ENCODE results near the gene WDR59.
"Not testable (repeated sequence)": the region's sequence is repeated elsewhere in the genome, so short reads cannot be mapped to it uniquely, and the experiment has no call there.

WDR59 gene

GRCh38 chr16:74926805-74927204, 58.1 kb downstream of the WDR59 start:
- no peak overlapping the region for H3K4me3 Mint-ChIP-seq
- H3K27me3 Mint-ChIP-seq, result no peaks in the 10 kb centered on the region
- H3K36me3 Mint-ChIP-seq, result peaks cover 37% of the 10 kb centered on the region
- ATAC-seq (ENCODE audit: low read depth) (no peak), DNase-seq (ENCODE audit: low spot score in 2 of 2) (no peak)
- H3K9me3 Mint-ChIP-seq, result peaks cover 1% of the 10 kb centered on the region
- H3K4me1 Mint-ChIP-seq, result no peaks in the 10 kb centered on the region
- H3K27ac Mint-ChIP-seq, result no peak overlapping the region

- no peak for DNase-seq (ENCODE audit: low spot score in 2 of 2)
- Mint-ChIP-seq H3K27ac (no peak overlapping the region), H3K4me3 (no peak overlapping the region), H3K9me3 (no peaks in the 10 kb centered on the region), H3K27me3 (no peaks in the 10 kb centered on the region), H3K36me3 (peaks cover 40% of the 10 kb centered on the region), H3K4me1 (no peaks in the 10 kb centered on the region)
- no peak for ATAC-seq (ENCODE audit: low read depth)
These were observed 61.0 kb downstream of the WDR59 start for GRCh38 chr16:74923766-74924460.

GRCh38 chr16:74922150-74923138, 62.5 kb downstream of the WDR59 start:
- H3K27ac Mint-ChIP-seq, result no peak overlapping the region
- no peak for ATAC-seq (ENCODE audit: low read depth)

GRCh38 chr16:74921051-74921450, 63.9 kb downstream of the WDR59 start:
- H3K4me1 Mint-ChIP-seq, result no peaks in the 10 kb centered on the region
- peaks cover 2% of the 10 kb centered on the region for H3K9me3 Mint-ChIP-seq
- H3K27ac Mint-ChIP-seq, result no peak overlapping the region
- no peak overlapping the region for H3K4me3 Mint-ChIP-seq
- H3K36me3 Mint-ChIP-seq, result peaks cover 57% of the 10 kb centered on the region
- DNase-seq (ENCODE audit: low spot score in 2 of 2) (no peak), ATAC-seq (ENCODE audit: low read depth) (no peak)
- H3K27me3 Mint-ChIP-seq, result no peaks in the 10 kb centered on the region

More at GRCh38 chr16:74922150-74923138, 62.5 kb downstream of the WDR59 start:
- DNase-seq (ENCODE audit: low spot score in 2 of 2), result no peak
- peaks cover 50% of the 10 kb centered on the region for H3K36me3 Mint-ChIP-seq
- no peaks in the 10 kb centered on the region for H3K4me1 Mint-ChIP-seq
- no peak overlapping the region for H3K4me3 Mint-ChIP-seq
- H3K27me3 Mint-ChIP-seq, result no peaks in the 10 kb centered on the region
- H3K9me3 Mint-ChIP-seq, result peaks cover 2% of the 10 kb centered on the region

GRCh38 chr16:74909665-74910064, 75.3 kb downstream of the WDR59 start:
- H3K4me3 Mint-ChIP-seq, result no peak overlapping the region
- H3K27ac Mint-ChIP-seq, result no peak overlapping the region
- peaks cover 73% of the 10 kb centered on the region for H3K36me3 Mint-ChIP-seq
- no peak for DNase-seq (ENCODE audit: low spot score in 2 of 2)
- H3K4me1 Mint-ChIP-seq, result no peaks in the 10 kb centered on the region
- no peak for ATAC-seq (ENCODE audit: low read depth)
- peaks cover 6% of the 10 kb centered on the region for H3K9me3 Mint-ChIP-seq
- H3K27me3 Mint-ChIP-seq, result no peaks in the 10 kb centered on the region

- not testable (repeated sequence) for H3K27me3 Mint-ChIP-seq; H3K9me3 Mint-ChIP-seq; DNase-seq (ENCODE audit: low spot score in 2 of 2); ATAC-seq (ENCODE audit: low read depth); H3K4me3 Mint-ChIP-seq; H3K4me1 Mint-ChIP-seq; H3K27ac Mint-ChIP-seq
- H3K36me3 Mint-ChIP-seq, result peaks cover 70% of the 10 kb centered on the region
These were observed 76.2 kb downstream of the WDR59 start for GRCh38 chr16:74908759-74909158.

GRCh38 chr16:74903901-74904678, 80.8 kb downstream of the WDR59 start:
- Mint-ChIP-seq H3K4me3 (no peak overlapping the region), H3K9me3 (peaks cover 2% of the 10 kb centered on the region), H3K27me3 (no peaks in the 10 kb centered on the region), H3K36me3 (peaks cover 60% of the 10 kb centered on the region), H3K27ac (no peak overlapping the region), H3K4me1 (no peaks in the 10 kb centered on the region)
- DNase-seq (ENCODE audit: low spot score in 2 of 2) (no peak), ATAC-seq (ENCODE audit: low read depth) (no peak)

- peaks cover 2% of the 10 kb centered on the region for H3K9me3 Mint-ChIP-seq
- no peaks in the 10 kb centered on the region for H3K27me3 Mint-ChIP-seq
- peaks cover 60% of the 10 kb centered on the region for H3K36me3 Mint-ChIP-seq
- H3K4me1 Mint-ChIP-seq, result no peaks in the 10 kb centered on the region
- H3K4me3 Mint-ChIP-seq, result no peak overlapping the region
- no peak overlapping the region for H3K27ac Mint-ChIP-seq
- ATAC-seq (ENCODE audit: low read depth) (no peak), DNase-seq (ENCODE audit: low spot score in 2 of 2) (no peak)
These were observed 81.8 kb downstream of the WDR59 start for GRCh38 chr16:74903120-74903519.

GRCh38 chr16:74902161-74902560, 82.8 kb downstream of the WDR59 start:
- Mint-ChIP-seq H3K36me3 (peaks cover 58% of the 10 kb centered on the region), H3K4me3 (no peak overlapping the region), H3K9me3 (peaks cover 1% of the 10 kb centered on the region), H3K4me1 (no peaks in the 10 kb centered on the region), H3K27me3 (no peaks in the 10 kb centered on the region), H3K27ac (no peak overlapping the region)
- DNase-seq (ENCODE audit: low spot score in 2 of 2) (no peak), ATAC-seq (ENCODE audit: low read depth) (no peak)

- no peak for DNase-seq (ENCODE audit: low spot score in 2 of 2)
- Mint-ChIP-seq H3K4me1 (no peaks in the 10 kb centered on the region), H3K27me3 (no peaks in the 10 kb centered on the region), H3K9me3 (no peaks in the 10 kb centered on the region), H3K27ac (no peak overlapping the region), H3K4me3 (no peak overlapping the region), H3K36me3 (peaks cover 56% of the 10 kb centered on the region)
- ATAC-seq (ENCODE audit: low read depth), result no peak
These were observed 83.3 kb downstream of the WDR59 start for GRCh38 chr16:74901606-74902005.

GRCh38 chr16:74899816-74900215, 85.1 kb downstream of the WDR59 start:
- Mint-ChIP-seq H3K4me1 (no peaks in the 10 kb centered on the region), H3K27ac (no peak overlapping the region), H3K27me3 (no peaks in the 10 kb centered on the region), H3K9me3 (no peaks in the 10 kb centered on the region), H3K36me3 (peaks cover 54% of the 10 kb centered on the region), H3K4me3 (no peak overlapping the region)
- DNase-seq (ENCODE audit: low spot score in 2 of 2) (no peak), ATAC-seq (ENCODE audit: low read depth) (no peak)

GRCh38 chr16:74898659-74899058, 86.3 kb downstream of the WDR59 start:
- Mint-ChIP-seq H3K4me3 (no peak overlapping the region), H3K36me3 (peaks cover 53% of the 10 kb centered on the region), H3K27ac (no peak overlapping the region), H3K9me3 (no peaks in the 10 kb centered on the region), H3K4me1 (no peaks in the 10 kb centered on the region), H3K27me3 (no peaks in the 10 kb centered on the region)
- DNase-seq (ENCODE audit: low spot score in 2 of 2) (no peak), ATAC-seq (ENCODE audit: low read depth) (no peak)

GRCh38 chr16:74896389-74897370, 88.2 kb downstream of the WDR59 start:
- DNase-seq (ENCODE audit: low spot score in 2 of 2) (no peak), ATAC-seq (ENCODE audit: low read depth) (no peak)
- H3K4me1 Mint-ChIP-seq, result no peaks in the 10 kb centered on the region
- no peak overlapping the region for H3K4me3 Mint-ChIP-seq
- no peaks in the 10 kb centered on the region for H3K27me3 Mint-ChIP-seq
- H3K9me3 Mint-ChIP-seq, result no peaks in the 10 kb centered on the region
- H3K36me3 Mint-ChIP-seq, result peaks cover 48% of the 10 kb centered on the region
- no peak overlapping the region for H3K27ac Mint-ChIP-seq
